A172 (cell line): ENCODE data around the gene ZDHHC21. TPM values are rescaled to one million over a fixed set of nuclear protein-coding genes. Genes with fewer than 3 reads are reported as not detected.

ENCODE experiments used
- DNase-seq: peaks from one replicate; pipeline ENCODE4 v3.0.0-alpha.2; 2015; ENCODE audit warnings: low spot score
- total RNA-seq: library from RNA; depleted of rRNA; stranded (reverse); fragments of >200 nt; shearing (Covaris generic); gene quantifications from 2 replicates; pipeline ENCODE4 v1.2.3, GENCODE V29; 2014; rRNA removed

The ZDHHC21 gene
- total RNA-seq, 1 experiment from 2014 or later = 11.1 TPM

DNA sequence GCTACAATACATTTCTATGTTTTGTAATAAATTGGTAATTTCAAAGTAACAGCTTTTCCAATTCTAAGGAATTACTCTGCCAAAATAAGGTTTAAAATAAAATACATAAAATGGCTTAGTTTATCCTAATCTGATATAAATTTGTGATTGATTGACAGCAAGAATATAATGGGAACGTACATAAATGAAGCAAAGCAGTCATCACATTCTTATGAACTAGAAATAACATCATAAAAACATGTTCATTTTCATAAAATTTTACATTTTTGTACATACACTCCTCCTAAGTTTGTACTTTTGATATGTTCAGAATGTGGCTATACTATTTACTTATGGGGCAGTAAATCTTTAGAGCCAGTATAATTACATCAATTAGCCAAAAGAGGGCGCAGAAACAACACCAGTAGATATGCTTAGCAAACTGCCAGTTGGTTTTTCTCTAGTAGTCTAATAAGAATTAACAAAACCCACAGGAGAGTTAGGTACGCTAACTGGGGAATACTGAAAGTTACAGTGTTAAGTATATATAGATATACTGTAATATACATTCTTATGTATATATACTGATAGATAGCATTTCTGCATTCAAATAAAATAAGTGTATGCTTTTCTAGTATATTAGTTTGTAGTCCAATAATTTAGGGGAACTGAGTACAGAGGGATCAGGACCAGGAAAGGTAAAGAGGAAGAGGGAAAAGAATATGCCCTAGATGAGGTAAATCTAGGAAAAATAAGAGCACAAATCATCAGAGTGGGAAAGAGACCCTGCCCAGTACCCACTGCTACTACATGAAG, 76.8 kb downstream of the ZDHHC21 start:
- DNase-seq = peak; percentile 73

DNA sequence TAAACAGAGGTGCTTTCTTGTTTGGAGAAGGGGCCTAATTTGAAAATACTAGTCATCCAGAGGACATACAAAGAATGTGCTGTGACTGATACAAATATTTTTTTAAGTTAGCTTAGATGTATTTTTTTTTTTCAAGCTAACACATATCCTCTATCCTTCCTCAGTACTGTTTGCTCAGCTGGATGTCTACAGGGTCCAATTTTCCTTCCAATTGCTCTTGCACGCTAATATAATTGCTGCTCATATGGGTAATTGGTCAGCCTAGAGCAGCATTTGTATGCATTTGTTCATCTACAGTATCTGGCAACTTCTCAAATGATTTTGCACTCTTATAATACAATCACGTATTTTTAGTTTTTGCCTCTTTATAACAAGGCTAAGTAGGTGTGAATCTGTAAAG, 84.7 kb downstream of the ZDHHC21 start:
- no peak for DNase-seq

DNA sequence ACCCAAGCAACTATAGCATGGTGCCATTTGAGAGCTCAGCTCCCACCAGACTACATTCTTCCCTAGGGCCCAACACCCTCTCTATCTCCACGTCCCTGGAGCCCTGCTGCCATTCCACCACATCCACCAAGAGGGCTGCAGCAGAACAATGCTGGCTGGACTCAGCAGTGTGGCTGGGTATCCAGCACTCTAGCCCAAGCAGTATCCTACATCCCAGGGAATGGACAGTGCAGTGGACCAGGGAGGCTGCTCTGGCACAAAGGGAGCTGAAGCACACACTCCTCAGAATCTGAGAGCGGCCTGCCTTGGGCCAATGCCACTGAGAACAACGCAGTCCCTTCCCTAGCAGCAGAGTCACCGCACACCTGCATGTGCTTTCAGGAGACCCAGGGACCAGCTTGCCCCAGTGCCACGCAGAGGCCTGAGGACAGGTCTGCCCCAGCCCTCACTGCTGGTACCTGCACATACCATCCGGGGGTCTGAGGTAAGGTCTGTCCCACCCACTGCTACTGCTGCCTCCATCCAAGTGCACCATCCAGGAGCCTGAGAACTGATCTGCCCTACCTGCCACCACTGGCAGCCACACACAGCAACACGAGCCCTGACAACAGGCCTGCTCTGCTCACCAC, 95.9 kb downstream of the ZDHHC21 start:
- no peak for DNase-seq

DNA sequence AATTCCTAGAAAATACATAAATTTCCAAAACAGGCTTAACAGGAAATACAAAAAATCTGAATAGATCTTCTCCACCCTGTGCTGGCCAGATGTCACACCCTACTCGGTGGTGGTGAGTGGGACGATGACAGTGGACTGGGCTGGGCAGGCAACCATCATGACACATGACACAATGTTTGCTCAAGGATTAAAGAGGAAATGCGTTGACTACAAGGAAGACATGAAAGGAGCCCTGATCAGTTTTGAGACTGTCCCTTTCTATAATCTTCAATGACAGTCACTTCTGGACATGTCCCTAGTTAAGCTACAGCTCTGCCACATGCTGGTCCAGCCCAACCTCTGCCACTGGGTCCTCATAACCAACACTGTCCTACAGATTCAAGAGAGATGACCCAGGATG, 99.8 kb downstream of the ZDHHC21 start:
- no peak for DNase-seq

DNA sequence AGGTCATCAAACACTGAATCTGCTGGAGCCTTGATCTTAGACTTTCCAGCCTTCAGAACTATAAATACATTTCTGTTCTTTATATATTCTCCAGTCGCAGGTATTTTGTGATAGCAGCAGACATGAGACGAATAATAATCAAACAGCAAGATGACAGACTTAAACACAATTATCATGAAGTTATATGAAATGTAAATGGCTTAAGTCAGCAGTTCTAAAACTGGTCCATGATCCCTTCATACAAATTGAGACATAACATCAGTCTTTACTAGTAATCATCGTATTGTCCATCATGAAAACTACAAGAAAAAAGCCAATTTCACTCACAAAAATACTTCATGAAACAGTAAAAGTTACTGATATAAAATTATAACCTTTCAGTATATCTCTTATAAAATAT, 101.8 kb downstream of the ZDHHC21 start:
- no peak for DNase-seq

DNA sequence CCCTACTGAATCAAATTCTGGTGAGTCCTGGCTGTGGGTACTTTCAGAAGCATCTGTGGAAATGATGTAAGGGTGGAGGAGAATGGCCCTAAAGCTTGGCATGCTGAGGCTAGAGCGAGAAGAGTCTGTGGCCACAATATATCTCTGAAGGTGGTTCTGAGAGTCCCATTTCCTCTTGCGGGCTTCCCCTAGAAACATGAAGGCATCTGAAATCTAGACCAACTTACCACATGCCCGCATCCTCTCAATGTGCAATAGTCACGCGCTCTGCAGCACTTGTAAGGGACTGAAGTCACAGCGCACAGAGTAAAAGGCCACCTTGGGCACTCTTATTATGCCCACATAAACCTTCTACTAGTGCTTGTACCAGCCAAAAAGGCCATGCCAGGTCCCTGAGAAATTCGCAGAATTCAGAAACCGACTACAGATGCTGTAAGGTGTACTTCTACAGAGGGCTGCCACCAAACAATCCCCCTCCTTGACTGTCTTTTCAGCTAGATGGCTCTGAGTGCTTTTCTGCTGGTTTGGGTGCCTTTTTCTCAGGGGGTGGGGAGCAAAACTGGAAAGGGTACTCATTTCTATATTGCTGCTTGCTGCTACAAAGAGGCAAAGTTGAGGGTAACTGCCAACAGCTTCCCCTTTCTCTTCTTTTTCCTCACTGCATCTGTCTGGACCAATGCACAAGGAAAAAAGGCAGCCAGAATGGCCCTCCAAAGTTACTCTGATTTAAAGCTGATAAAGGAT, 107.3 kb downstream of the ZDHHC21 start:
- no peak for DNase-seq

DNA sequence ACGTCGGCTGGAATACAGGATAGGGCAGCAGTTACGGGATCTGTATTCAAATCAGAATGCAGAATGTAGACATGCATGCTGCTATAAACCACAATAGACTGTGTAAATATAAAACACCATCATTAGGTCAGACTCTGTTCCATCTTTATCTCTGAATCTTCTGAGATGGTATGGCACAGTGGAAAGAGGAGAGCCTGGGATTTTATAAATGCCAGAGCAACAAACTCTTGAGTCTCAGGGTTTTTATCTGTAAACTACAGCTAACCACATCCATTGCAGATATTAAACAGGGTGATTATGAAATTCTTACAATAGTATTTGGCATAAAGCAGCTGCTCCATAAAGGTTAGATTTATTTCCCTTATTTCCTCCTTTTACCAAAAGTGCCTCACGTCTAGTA, 108.7 kb downstream of the ZDHHC21 start:
- no peak for DNase-seq

DNA sequence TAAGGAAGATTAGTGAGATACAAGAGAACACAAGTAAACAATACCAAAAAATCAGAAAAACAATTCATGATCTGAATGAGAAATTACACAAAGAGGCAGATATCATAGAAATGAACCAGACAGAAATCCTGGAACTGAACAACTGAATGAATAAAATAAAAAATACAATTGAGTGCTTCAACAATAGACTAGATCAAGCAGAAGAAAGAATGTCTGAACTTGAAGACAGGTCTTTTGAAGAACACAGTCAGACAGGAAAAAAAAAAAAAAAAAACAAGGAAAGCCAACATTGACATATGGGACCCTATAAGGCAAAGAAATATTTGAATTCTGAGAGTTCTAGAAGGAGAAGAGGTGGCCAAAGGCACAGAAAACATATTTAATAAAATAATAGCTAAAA, 115.2 kb downstream of the ZDHHC21 start:
- DNase-seq = no peak

DNA sequence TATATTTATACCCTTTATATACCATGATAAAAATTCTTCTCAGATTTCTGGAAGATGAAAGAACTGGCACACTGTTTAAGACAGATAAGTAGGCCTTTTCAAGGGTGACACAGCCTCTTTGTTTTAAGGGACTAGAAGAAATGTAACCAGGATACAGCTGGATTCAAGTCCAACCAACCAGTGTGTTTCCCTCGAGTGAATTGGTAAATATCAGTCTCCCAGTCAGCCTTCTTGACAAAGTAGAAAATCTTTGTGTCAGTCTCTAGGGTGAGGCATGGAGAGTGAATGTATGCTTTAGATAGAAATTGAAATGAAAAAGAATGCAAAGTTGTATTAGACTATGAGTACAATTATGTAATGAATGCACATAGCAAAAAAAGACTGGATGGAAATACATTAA, 119.1 kb downstream of the ZDHHC21 start:
- no peak for DNase-seq

DNA sequence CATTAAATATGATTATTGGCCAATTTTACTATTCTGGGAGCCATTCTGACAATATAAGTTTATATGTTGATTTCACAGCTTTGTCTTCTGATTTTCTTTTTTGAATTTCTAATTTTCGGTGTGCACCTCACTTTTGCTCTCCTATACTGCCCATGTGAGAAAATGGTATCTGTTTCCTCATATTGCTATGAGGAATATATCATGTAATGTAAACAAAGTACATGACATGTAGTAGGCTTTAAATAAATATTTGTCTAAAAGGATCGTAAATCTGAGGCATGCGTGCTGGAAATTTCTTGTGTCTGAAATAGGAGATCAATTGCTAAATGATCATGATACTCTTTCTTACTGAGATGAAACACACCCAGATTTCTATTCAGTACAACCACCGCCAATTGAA, 119.9 kb downstream of the ZDHHC21 start:
- no peak for DNase-seq

DNA sequence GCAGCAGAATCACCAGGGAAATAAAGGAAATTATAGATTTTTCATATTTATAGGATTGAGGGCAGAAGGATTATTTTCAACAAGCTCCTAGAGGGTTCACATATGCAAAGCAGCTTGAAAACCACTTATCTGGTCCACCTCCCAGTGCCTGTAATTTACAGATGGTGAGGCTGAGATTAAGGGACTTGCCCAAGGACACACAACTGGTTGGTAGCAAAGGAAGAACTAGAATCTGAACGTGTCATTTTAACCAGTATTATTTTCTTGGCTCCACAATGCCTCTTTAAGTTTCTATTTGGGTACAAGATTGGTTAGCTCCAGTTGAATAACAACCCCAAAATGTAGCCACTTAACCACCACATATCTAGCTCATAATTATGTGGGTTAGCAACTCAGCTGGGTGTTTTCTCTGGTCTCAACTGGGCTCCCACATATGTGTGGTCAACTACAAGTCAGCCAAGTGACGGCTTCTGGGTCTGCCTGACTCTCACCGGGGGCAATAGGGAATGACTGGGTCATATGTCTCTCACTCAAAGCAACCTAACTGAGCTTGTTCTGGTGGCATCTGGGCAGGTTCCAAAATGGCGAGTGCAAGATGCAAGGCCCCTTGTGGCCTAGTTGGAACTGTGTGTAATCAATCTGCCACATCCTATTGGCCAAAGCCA, 127.7 kb downstream of the ZDHHC21 start:
- no peak for DNase-seq

DNA sequence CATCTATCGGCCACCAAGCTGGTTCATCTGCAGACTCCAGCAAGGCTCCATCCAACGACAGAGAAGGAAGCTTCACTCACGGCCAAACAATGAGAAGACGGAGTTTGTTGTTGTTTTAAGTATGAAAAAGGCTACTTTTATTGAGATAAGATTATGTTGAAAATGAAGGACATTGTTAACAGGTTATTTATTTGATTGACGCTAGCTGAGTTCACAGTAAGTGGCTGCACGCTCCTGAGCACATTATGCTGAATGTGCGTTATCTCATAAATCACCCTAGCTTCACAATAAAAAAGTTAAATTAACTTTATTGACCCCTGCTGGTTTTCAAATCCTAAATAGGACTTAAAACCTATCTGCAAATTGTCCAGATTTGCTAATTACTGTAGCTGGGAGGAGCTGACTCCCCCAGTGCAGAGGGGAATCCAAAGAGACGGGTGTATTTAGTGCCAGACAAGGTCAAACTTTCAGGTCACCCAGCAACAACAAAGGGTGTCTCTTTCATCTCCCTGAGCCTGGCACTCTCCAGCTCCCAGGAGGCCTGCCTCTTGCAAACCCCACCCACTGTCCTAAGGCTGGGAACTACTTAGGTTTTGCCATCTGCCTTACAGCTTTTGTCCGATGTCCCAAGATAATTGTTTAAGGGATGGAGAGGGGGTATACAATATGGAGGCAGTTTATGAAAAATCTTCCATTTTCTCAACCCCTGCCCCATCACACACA, 129.2 kb downstream of the ZDHHC21 start:
- DNase-seq = no peak

DNA sequence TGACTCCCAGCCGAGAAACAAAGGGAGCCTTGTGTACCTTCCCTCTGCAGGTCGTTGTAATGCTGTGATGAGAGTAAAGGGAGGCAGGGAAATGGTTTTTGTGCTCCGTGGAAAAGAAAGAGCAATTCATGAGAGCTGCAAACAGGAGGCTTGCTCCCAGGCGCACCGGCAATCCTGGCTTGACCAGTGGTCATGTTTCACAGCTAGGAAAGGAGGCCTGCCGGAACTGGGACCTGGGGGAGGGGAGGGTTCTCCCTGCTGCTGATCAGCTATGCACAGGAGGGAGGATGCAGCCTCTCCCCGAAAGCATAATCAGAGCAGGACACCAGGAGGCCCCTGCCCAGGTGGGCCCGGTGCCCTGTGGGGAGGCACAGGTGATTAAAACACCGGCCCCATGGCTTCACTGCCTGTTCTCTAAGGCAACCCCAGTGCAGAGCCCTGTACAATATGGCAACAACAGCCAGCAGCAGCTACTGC, 131.3 kb downstream of the ZDHHC21 start:
- no peak for DNase-seq

Other genes starting within 250 kb of the ZDHHC21 start
- not detected in 2 replicates for gene CER1, start 29.3 kb upstream of the ZDHHC21 start, total RNA-seq
- gene FREM1, start 217.0 kb upstream of the ZDHHC21 start, total RNA-seq = 0.14 TPM in 1 of 2 replicates, not detected in the other